B cell (primary cell): ENCODE data around the gene BRMS1. TPM values are rescaled to one million over a fixed set of nuclear protein-coding genes. Genes with fewer than 3 reads are reported as not detected.

Experiments
- ATAC-seq: fragments of 200-7000 bp; cut with Tn5 transposase; one replicate; pipeline ENCODE4 v1.10.0; 2021; ENCODE audit warnings: low read depth, mild to moderate bottlenecking, moderate number of reproducible peaks, moderate library complexity
- CTCF ChIA-PET: fragments of 350-600 bp; sonication (Branson Sonifier 250); formaldehyde crosslinking; loops from one replicate; lab custom pipeline; 2021; ENCODE audit warnings: antibody characterized with exemption, inconsistent platforms; lab: Charles Lee
- POLR2A ChIA-PET: fragments of 350-600 bp; sonication (Branson Sonifier 250); formaldehyde crosslinking; loops from one replicate; lab custom pipeline; 2021; ENCODE audit warnings: antibody characterized with exemption; lab: Charles Lee
- DNase-seq: peaks from one replicate; pipeline ENCODE4 v3.0.0; 2013
- H2AFZ ChIP-seq: 2 replicates; pipeline ENCODE4 v1.6.1; 2012; ENCODE audit warnings: mild to moderate bottlenecking, low read depth, low read length; ENCODE audit not compliant: insufficient read depth, poor library complexity, severe bottlenecking
- H3K27ac ChIP-seq, 2 donors: 1 replicate in 1 of 2; 2 replicates in 1 of 2; pipeline ENCODE4 v1.5.1; 2012 to 2013; ENCODE audit warnings: low read length in 2 of 2, mild to moderate bottlenecking in 2 of 2, moderate library complexity in 1 of 2
- H3K27me3 ChIP-seq, 4 experiments: fragments of 200-600 bp in 1 of 4; sonication (generic) in 1 of 4; replicated peaks in 1 of 4; 1 replicate in 2 of 4; 2 replicates in 2 of 4; pipeline versions ENCODE4 v1.6.1 to v1.7.0; 2013 to 2016; ENCODE audit warnings: low read length in 3 of 4, mild to moderate bottlenecking in 2 of 4, mixed read lengths in 1 of 4, moderate library complexity in 1 of 4; ENCODE audit not compliant: insufficient read depth in 4 of 4, control insufficient read depth in 3 of 4; ENCODE audit errors: control extremely low read depth in 1 of 4
- H3K36me3 ChIP-seq, 2 experiments: replicated peaks in 1 of 2; 1 replicate in 1 of 2; 2 replicates in 1 of 2; pipeline versions ENCODE4 v1.6.1 to v1.7.1; 2013; ENCODE audit warnings: low read length in 1 of 2; ENCODE audit not compliant: insufficient read depth in 2 of 2, control insufficient read depth in 1 of 2; ENCODE audit errors: control extremely low read depth in 1 of 2, extremely low read depth in 1 of 2
- H3K4me1 ChIP-seq, 2 donors: fragments of 200-600 bp in 1 of 2; sonication (generic) in 1 of 2; 1 replicate in 1 of 2; 2 replicates in 1 of 2; pipeline versions ENCODE4 v1.5.1 to v1.6.1; 2013 to 2017; ENCODE audit warnings: low read length in 2 of 2; ENCODE audit not compliant: control insufficient read depth in 2 of 2, insufficient read depth in 2 of 2
- H3K4me2 ChIP-seq: replicated peaks from 2 replicates; pipeline ENCODE3; 2012; ENCODE audit warnings: mild to moderate bottlenecking, low read depth, low read length; ENCODE audit not compliant: poor library complexity, severe bottlenecking
- H3K4me3 ChIP-seq, 5 experiments: fragments of 200-600 bp in 1 of 5; sonication (generic) in 1 of 5; 1 replicate in 3 of 5; 2 replicates in 2 of 5; pipeline versions ENCODE4 v1.5.1 to v1.7.0; 2011 to 2016; ENCODE audit warnings: low read length in 4 of 5, mild to moderate bottlenecking in 4 of 5, low read depth in 2 of 5, control low read depth in 1 of 5, moderate library complexity in 1 of 5; ENCODE audit not compliant: insufficient read depth in 1 of 5; ENCODE audit errors: control extremely low read depth in 1 of 5, extremely low read depth in 1 of 5
- H3K79me2 ChIP-seq: fragments of 200-600 bp; sonication (generic); one replicate; pipeline ENCODE4 v1.6.0; 2016; ENCODE audit warnings: low read length; ENCODE audit not compliant: control insufficient read depth, insufficient read depth
- H3K9ac ChIP-seq: fragments of 200-600 bp; sonication (generic); 2 replicates; pipeline ENCODE4 v1.6.1; 2017; ENCODE audit warnings: mild to moderate bottlenecking, low read length, moderate library complexity
- H3K9me3 ChIP-seq, 3 donors: one replicate each; pipeline versions ENCODE4 v1.6.1 to v1.7.1; 2013; ENCODE audit warnings: low read length in 2 of 3; ENCODE audit not compliant: control insufficient read depth in 2 of 3, insufficient read depth in 1 of 3; ENCODE audit errors: control extremely low read depth in 1 of 3
- H4K20me1 ChIP-seq: 2 replicates; pipeline ENCODE4 v1.6.0; 2012; ENCODE audit warnings: mild to moderate bottlenecking, low read length; ENCODE audit not compliant: insufficient read depth, control insufficient read depth, poor library complexity, severe bottlenecking
- H3K27ac Mint-ChIP-seq: one replicate; pipeline ENCODE4 v1.8.0; 2021; ENCODE audit warnings: mixed read lengths
- H3K27me3 Mint-ChIP-seq: one replicate; pipeline ENCODE4 v1.8.0; 2021; ENCODE audit warnings: mixed read lengths
- H3K4me1 Mint-ChIP-seq: one replicate; pipeline ENCODE4 v1.8.0; 2021; ENCODE audit warnings: mixed read lengths
- H3K4me3 Mint-ChIP-seq: one replicate; pipeline ENCODE4 v1.8.0; 2021; ENCODE audit warnings: mixed read lengths
- H3K9me3 Mint-ChIP-seq: one replicate; pipeline ENCODE4 v1.8.0; 2022; ENCODE audit warnings: mixed read lengths; ENCODE audit not compliant: insufficient read depth
- EZH2 ChIP-seq: IDR thresholded peaks from 2 replicates; pipeline ENCODE4 v1.6.1; 2012; ENCODE audit warnings: borderline replicate concordance, low read depth, mild to moderate bottlenecking, moderate library complexity, low read length; ENCODE audit not compliant: insufficient read depth, poor library complexity, severe bottlenecking
- WGBS: methylation state at CpG from one replicate; pipeline ENCODE4 v1.1.5; 2013; ENCODE audit warnings: missing lambda C conversion rate; ENCODE audit not compliant: insufficient coverage; 5-methylcytosine and 5-hydroxymethylcytosine counted together
- intact Hi-C: fragments of 100-400 bp; cut with micrococcal nuclease; formaldehyde crosslinking; loops from one replicate; pipeline ENCODE4 v1.10.0; 2022
- polyA plus RNA-seq: library from polyadenylated mRNA; depleted of rRNA; stranded (reverse); fragments of >200 nt; gene quantifications from 2 replicates; pipeline ENCODE4 v1.2.3, GENCODE V29; 2012
- total RNA-seq, 2 donors: library from RNA; stranded (reverse); fragments of 120-200 nt in 1 of 2; gene quantifications; 1 replicate in 1 of 2; 2 replicates in 1 of 2; pipeline versions ENCODE4 v1.2.3 to v1.2.4, GENCODE V29; 2013 to 2022
- TF ChIP-seq, protein P1 (sequence below): fragments of 200-600 bp; IDR thresholded peaks from one replicate; pipeline ENCODE4 v1.8.0; 2022; ENCODE audit warnings: antibody characterized with exemption, mild to moderate bottlenecking

The BRMS1 gene
- total and polyA plus RNA-seq, 2 donors (not counting 1 experiment from before 2014, with no cell fraction given): 51.2 to 58.3 TPM

DNA sequence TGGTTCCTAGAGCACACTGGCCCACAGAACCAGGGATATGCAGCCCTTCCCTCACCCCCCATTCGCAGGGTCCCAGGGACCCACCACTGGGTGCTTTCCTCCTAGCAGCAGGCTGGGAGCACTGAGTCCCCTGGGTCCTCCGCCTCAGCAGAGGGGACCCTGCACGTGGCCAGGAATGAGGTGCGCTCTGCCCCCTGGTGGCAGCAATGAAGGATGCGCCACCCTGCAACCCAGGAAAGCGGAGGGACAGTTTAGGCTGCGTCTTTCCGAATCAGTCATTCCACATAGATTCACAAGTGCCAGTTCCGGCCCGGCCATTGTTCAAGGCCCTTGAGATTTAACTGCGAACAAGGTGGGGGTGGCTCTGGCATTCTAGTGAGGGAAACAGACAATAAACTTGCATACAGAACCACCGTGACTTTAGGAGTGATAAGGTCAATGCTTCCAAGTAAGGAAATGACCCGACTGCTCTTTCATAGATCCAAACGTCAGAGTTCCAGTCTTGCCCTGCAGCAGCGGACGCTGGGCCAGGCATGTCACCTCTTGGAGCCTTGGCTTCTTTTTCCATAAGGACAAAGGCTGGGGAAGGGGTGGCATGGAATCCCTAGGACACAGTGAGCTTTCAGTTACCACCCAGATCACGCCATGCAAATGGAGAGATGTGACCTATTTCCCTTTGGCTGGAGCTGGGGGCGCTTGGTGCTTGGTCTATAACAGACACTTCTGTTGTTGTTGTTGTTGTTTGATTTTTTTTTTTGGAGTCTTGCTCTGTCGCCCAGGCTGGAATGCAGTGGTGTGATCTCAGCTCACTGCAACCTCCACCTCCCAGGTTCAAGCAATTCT, 16.4 kb downstream of the BRMS1 start:
- Histone ChIP-seq H2AFZ (peak overlapping the region; percentile 74), H4K20me1 (no peaks in the 10 kb centered on the region), H3K9ac (no peak overlapping the region), H3K4me1 (peaks cover 15 to 25% of the 10 kb centered on the region in 2 donors), H3K27me3 (no peaks in the 10 kb centered on the region), H3K9me3 (no peaks in the 10 kb centered on the region), H3K4me2 (peak overlapping the region; percentile 64), H3K27ac (no peak overlapping the region), H3K79me2 (no peaks in the 10 kb centered on the region), H3K4me3 (peak overlapping the region in 1 of 5 experiments; percentile 30), H3K36me3 (no peaks in the 10 kb centered on the region)
- peak; percentile 98 for ATAC-seq
- no peak for TF ChIP-seq EZH2
- TF ChIP-seq, protein P1, sequence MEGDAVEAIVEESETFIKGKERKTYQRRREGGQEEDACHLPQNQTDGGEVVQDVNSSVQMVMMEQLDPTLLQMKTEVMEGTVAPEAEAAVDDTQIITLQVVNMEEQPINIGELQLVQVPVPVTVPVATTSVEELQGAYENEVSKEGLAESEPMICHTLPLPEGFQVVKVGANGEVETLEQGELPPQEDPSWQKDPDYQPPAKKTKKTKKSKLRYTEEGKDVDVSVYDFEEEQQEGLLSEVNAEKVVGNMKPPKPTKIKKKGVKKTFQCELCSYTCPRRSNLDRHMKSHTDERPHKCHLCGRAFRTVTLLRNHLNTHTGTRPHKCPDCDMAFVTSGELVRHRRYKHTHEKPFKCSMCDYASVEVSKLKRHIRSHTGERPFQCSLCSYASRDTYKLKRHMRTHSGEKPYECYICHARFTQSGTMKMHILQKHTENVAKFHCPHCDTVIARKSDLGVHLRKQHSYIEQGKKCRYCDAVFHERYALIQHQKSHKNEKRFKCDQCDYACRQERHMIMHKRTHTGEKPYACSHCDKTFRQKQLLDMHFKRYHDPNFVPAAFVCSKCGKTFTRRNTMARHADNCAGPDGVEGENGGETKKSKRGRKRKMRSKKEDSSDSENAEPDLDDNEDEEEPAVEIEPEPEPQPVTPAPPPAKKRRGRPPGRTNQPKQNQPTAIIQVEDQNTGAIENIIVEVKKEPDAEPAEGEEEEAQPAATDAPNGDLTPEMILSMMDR: peak; percentile 93
- H3K27me3 Mint-ChIP-seq: no peaks in the 10 kb centered on the region
- DNase-seq: peak; percentile 89
- 8% methylated on average over 16 of the region's 19 CpGs for WGBS
- no peaks in the 10 kb centered on the region for H3K9me3 Mint-ChIP-seq
- CTCF ChIA-PET: interaction anchor here (0.7 to 4.6 kb wide), 7 partner anchors 10 to 60 kb away, joined by 3 to 101 read pairs (median 5); partner anchors contain the start of gene YIF1A
- intact Hi-C loops: loop anchor here (1.0 kb wide), 5 partner anchors 10 to 106 kb away; partner anchors contain the start of gene BRMS1
- H3K4me1 Mint-ChIP-seq: peaks cover 16% of the 10 kb centered on the region
- peak overlapping the region; percentile 47 for H3K27ac Mint-ChIP-seq
- peak overlapping the region; percentile 52 for H3K4me3 Mint-ChIP-seq
- POLR2A ChIA-PET: no interaction called here

DNA sequence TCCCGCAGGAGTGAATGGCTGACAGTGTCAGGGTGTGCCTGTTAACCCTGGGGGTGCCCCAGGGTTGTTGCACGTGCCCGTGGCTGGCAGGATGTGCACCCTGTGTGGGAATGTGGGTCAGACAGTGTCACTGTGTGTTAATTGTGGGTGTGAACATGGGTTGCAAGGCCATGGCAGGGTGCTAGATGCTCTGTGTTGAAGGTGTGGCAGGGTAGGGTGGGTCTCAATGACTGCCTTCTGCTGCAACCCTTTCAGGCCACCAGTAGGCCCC, 16.9 kb downstream of the BRMS1 start:
- H3K4me3 Mint-ChIP-seq: no peak overlapping the region
- intact Hi-C loops: loop anchor here (1.0 kb wide), 5 partner anchors 10 to 106 kb away; partner anchors contain the start of gene BRMS1
- H3K27ac ChIP-seq: no peak overlapping the region
- POLR2A ChIA-PET: no interaction called here
- 86% methylated on average over 3 of the region's 3 CpGs for WGBS
- CTCF ChIA-PET: no interaction called here
- no peaks in the 10 kb centered on the region for H3K9me3 ChIP-seq
- TF ChIP-seq, protein P1: no peak
- TF ChIP-seq EZH2: no peak
- no peak for DNase-seq
- H2AFZ ChIP-seq: no peak overlapping the region
- H3K4me2 ChIP-seq: peak overlapping the region; percentile 64
- no peaks in the 10 kb centered on the region for H3K27me3 Mint-ChIP-seq
- H3K9ac ChIP-seq: no peak overlapping the region
- no peak overlapping the region for H3K4me3 ChIP-seq
- no peak for ATAC-seq
- no peaks in the 10 kb centered on the region for H3K9me3 Mint-ChIP-seq
- H3K4me1 ChIP-seq: peaks cover 15 to 25% of the 10 kb centered on the region in 2 donors
- H3K27ac Mint-ChIP-seq: no peak overlapping the region
- no peaks in the 10 kb centered on the region for H3K27me3 ChIP-seq
- peaks cover 16% of the 10 kb centered on the region for H3K4me1 Mint-ChIP-seq
- H3K36me3 ChIP-seq: no peaks in the 10 kb centered on the region
- no peaks in the 10 kb centered on the region for H4K20me1 ChIP-seq
- no peaks in the 10 kb centered on the region for H3K79me2 ChIP-seq
